IPS-NIHi11 (cell line): ENCODE measurements around the gene GBGT1.

ENCODE experiments used
- DNase-seq: peaks from one replicate; pipeline ENCODE4 v3.0.0; 2012; ENCODE audit warnings: mixed read lengths, low spot score

GBGT1 gene

GRCh38 chr9:133113949-133114885, 49.5 kb downstream of the GBGT1 start:
- DNase-seq, result no peak

- DNase-seq, result no peak
Observed at GRCh38 chr9:133113163-133113948, 50.4 kb downstream of the GBGT1 start.

- no peak for DNase-seq
Observed at GRCh38 chr9:133112663-133113026, 51.1 kb downstream of the GBGT1 start.

DNA sequence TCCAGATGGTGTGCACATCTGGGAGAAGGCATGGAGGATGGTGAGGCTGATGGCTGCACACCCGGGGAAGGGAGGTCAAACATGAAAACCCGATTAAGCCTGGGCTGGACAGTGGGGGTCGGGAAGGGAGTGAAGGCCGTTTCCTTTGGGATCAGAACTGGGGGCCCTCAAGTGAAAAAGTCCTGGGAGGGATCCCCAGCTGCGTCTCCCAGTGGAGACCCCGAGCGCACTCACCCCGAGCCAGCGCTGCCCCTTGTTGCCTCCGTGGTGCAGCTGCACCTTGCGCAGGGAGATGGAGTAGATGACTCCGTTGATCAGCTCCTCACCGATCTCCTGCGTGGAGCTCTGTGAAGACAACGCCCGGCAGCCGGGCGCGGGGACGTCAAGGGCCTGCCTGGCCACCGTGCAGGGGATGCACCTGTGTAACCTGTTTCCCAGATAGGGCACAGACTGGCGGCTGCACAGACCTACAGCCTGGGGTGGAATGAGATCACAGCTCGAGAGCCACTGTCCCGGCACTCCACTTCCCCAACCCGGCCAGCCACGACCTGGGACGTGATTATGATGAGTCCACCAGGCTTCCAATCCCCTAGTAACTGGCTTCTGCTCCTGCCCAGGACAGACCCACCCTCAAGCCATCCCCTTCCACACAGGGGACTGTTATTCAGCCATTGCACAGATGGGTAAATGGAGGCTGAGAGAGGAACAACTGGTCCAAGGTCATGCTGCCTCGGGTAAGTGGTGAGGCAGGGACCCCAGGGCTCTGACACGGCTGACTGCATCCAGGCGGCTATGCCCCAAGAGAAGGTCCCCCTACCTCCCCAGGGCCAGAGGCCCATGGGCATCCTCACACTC, 51.7 kb downstream of the GBGT1 start:
- no peak for DNase-seq

- DNase-seq, result no peak
Observed at GRCh38 chr9:133109931-133110650, 53.6 kb downstream of the GBGT1 start.

GRCh38 chr9:133108794-133109641, 54.7 kb downstream of the GBGT1 start:
- DNase-seq, result no peak

GRCh38 chr9:133107961-133108793, 55.5 kb downstream of the GBGT1 start:
- DNase-seq, result no peak

DNA sequence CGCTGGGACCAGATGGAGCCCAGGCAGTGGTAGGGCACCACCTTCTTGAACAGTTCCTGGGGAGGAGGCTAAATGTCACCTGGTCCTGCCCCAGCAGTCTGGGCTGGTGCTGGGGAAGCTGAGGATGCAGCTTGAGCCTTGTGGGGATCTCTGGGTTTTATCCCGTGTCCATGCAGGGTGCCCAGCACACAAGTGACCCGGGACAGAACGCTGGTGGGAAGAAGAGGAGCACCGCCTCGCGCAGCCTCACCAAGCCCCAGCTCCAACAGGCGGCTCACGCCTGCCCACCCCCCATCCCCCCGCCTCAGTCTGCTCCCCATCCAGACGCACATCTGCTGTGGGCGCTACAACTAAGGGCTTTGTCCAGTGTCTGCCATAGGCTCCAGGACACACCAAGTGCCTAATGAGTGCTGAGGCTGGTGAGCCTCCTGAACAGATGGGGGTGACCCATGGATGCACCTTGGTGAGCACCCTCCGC, 56.4 kb downstream of the GBGT1 start:
- no peak for DNase-seq

DNA sequence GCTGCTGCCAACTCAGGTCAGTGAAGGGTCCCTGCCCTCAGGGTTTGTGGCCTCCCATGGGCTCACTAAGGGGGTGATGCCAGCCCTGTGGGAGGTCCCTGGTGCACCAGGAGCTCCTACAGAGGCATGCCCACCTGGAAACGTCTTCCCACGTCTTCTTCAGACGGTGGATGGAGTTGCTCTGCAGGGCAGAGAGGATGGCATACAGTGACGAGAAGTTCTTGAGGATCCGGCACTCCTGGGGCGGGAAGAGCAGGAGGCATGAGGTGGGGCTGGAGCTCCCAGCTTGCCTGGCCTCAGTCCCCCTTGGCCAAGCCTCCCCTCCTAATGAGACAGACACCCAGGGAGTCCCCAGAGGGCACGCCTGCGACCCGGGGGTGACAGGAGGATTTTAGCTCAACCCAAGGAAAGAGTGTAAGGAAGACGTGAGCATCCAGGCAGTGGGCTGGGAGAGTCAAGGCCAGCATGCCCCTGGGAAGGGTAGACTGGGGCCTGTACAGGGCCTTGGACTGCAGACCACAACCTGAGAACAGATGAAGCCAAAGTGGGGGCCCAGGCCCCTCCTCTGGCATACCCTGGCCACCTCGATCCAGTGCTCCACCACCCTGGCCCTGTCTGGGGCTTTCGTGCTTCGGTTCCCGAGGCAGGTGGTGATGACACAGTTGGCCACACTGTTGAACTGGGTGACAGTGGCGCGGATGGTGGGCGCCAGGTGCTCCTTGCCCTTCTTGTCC, 57.0 kb downstream of the GBGT1 start:
- no peak for DNase-seq

DNA sequence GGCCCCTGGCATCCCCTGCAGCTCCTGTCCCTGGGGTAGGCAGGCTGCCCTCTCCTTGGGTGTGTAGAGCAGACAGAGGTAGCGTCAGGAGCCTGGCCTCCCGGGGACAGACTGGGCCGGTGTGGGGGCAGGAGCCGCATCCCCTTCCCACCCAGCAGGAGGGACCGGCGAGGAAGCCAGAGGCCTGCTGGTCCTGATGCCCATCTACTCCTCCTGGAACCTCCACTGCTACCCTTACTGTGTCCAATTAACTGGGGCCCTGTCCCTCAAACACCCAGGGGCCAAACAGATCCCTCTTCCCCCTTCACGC, 58.3 kb downstream of the GBGT1 start:
- DNase-seq, result no peak

- DNase-seq, result no peak
Observed at GRCh38 chr9:133104718-133105460, 58.8 kb downstream of the GBGT1 start.

DNA sequence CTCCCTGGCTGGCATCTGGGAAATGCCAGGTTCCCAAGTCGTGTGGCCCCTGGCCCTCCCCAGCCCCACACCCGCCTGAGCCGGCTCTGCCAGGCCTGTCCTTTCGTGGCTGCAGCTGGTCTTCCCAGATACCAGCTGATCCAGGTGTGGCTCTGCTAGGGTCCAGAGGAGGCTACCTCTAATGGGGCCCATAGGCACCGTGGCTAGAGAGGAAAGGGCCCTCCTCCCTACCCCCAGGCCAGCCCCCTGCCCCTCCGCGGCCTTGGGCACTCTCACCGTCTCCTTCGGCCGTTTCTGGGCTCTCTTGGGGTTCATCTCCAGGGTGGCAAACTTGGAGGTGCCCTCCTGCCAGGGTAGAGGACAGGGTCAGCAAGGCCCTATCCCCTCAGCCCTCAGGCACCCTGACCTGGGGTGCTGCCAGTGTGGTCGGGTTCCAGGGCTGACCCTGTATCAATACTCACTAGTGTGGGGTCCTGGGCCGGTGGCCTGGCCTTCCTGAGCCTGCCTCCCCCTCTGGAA, 59.7 kb downstream of the GBGT1 start:
- no peak for DNase-seq

DNA sequence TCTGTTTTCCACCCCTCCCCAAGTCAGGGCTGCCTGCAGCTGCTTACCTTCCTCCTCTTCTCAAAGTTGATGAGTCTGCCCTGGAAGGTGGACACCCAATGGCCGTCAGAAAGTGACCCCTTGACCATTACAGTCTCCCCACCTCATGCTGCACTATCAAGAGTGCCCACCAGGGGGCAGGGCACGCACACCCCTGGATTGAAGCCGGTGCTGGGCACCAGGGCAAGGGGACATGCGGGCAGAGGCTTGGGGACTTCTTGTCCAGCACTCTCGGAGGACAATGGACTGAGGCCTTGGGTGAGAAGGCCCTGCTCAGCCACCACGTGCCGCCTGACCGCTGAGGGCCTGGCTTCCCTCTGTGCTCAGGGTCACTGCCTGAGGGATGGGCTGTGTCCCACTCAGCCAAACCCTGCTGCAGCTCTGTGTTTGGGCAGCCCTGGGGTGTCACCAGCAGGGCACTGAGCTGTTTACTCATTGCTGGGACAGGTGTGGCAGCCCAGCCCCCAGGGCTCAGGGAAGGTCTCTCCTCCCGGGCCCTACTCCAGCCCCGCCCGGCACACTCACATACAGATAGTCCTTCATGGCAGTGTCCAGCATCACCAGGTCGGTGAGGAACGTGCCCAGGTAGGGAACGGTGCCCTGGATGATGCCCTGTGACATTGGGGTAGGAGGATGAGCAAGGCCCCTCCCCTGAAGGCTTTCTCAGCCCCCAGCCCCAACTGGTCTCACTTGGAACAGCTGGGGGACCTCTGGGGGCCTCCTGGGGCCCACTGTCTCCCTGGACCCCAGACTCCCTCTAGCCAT, 60.3 kb downstream of the GBGT1 start:
- peak; percentile 88 for DNase-seq
